K562 (cell line): ENCODE data around the gene POLN. TPM values are rescaled to one million over a fixed set of nuclear protein-coding genes. Genes with fewer than 3 reads are reported as not detected.

ENCODE experiments used
- ATAC-seq: fragments of 200-7000 bp; cut with Tn5 transposase; 3 replicates; pipeline ENCODE4 v1.9.1; 2020; ENCODE audit warnings: moderate library complexity
- BruUV-seq: library from RNA; stranded (reverse); fragments of 400-500 nt; replicated peaks from 2 replicates; lab custom pipeline; 2021; lab: Mats Ljungman, UMichigan
- CTCF ChIA-PET: fragments of 300-600 bp; formaldehyde crosslinking; extraction: SDS; loops from one replicate; lab custom pipeline; 2021; ENCODE audit warnings: low intra/inter-chr PET ratio; lab: Yijun Ruan, JAX
- POLR2A ChIA-PET: fragments of 300-600, 350-650 bp; sonication (Branson Sonifier 250); formaldehyde crosslinking; extraction: SDS; loops from one replicate; lab custom pipeline; 2021; ENCODE audit warnings: antibody characterized with exemption, inconsistent platforms; lab: Yijun Ruan, JAX
- DNase-seq, 4 experiments: peaks; one replicate each; pipeline versions ENCODE4 v3.0.0 to v3.0.0-alpha.2; 2011 to 2018; ENCODE audit warnings: low spot score in 3 of 4, mixed read lengths in 3 of 4; ENCODE audit errors: extremely low read depth in 1 of 4
- FAIRE-seq: peaks from 2 replicates; lab custom pipeline; 2011; peaks lifted over from hg19 to GRCh38; lab: Jason Lieb, UNC
- H2AFZ ChIP-seq: 2 replicates; pipeline ENCODE4 v1.6.0; 2011; ENCODE audit warnings: low read depth, low read length, control low read depth, inconsistent platforms
- H3K27ac ChIP-seq: fragments of 200-600 bp; 3 replicates; pipeline ENCODE4 v1.8.0; 2011; ENCODE audit warnings: low read depth, mild to moderate bottlenecking, control low read depth, inconsistent platforms, low read length, moderate library complexity, mixed read lengths; ENCODE audit errors: extremely low read depth
- H3K27me3 ChIP-seq, 2 experiments: fragments of 300-600 bp in 1 of 2; 2 replicates in 1 of 2; 3 replicates in 1 of 2; pipeline versions ENCODE4 v1.6.0 to v1.8.0; 2011; ENCODE audit warnings: inconsistent platforms in 2 of 2, low read length in 2 of 2, mild to moderate bottlenecking in 1 of 2, mixed read lengths in 1 of 2, moderate library complexity in 1 of 2; ENCODE audit not compliant: control insufficient read depth in 2 of 2, insufficient read depth in 2 of 2
- H3K36me3 ChIP-seq: fragments of 300-600 bp; 3 replicates; pipeline ENCODE4 v1.8.0; 2011; ENCODE audit warnings: mild to moderate bottlenecking, low read length, inconsistent platforms; ENCODE audit not compliant: control insufficient read depth, insufficient read depth
- H3K4me1 ChIP-seq, 2 experiments: fragments of 200-600 bp in 1 of 2; replicated peaks in 1 of 2; 2 replicates in 1 of 2; 3 replicates in 1 of 2; pipeline versions ENCODE4 v1.5.1 to v1.8.0; 2011; ENCODE audit warnings: inconsistent platforms in 2 of 2, low read length in 2 of 2, mild to moderate bottlenecking in 1 of 2, mixed read lengths in 1 of 2, moderate library complexity in 1 of 2; ENCODE audit not compliant: control insufficient read depth in 2 of 2, insufficient read depth in 2 of 2
- H3K4me2 ChIP-seq: 2 replicates; pipeline ENCODE4 v1.6.1; 2011; ENCODE audit warnings: low read length, control low read depth, inconsistent platforms, mixed read lengths; ENCODE audit not compliant: insufficient read depth
- H3K4me3 ChIP-seq: fragments of 200-600 bp; sonication (generic), shearing (Covaris generic); 2 replicates; pipeline ENCODE4 v1.5.1; 2016; ENCODE audit warnings: control low read depth, inconsistent platforms
- H3K79me2 ChIP-seq: fragments of 200-600 bp; 3 replicates; pipeline ENCODE4 v1.8.0; 2011; ENCODE audit warnings: low read length, inconsistent platforms; ENCODE audit not compliant: control insufficient read depth, insufficient read depth
- H3K9ac ChIP-seq, 2 experiments: 2 replicates each; pipeline versions ENCODE4 v1.6.0 to v1.6.1; 2011; ENCODE audit warnings: low read depth in 2 of 2, low read length in 2 of 2, control low read depth in 1 of 2, inconsistent platforms in 1 of 2, mild to moderate bottlenecking in 1 of 2, mixed read lengths in 1 of 2; ENCODE audit not compliant: insufficient read depth in 1 of 2
- H3K9me1 ChIP-seq: one replicate; pipeline ENCODE4 v1.6.0; 2011; ENCODE audit warnings: inconsistent platforms, mild to moderate bottlenecking, low read length, moderate library complexity; ENCODE audit not compliant: control insufficient read depth, insufficient read depth
- H3K9me3 ChIP-seq: replicated peaks from 2 replicates; pipeline ENCODE4 v1.5.1; 2011; ENCODE audit warnings: low read depth, low read length, inconsistent platforms; ENCODE audit not compliant: control insufficient read depth, insufficient read depth
- H4K20me1 ChIP-seq: replicated peaks from 2 replicates; pipeline ENCODE4 v1.6.1; 2011; ENCODE audit warnings: low read length, inconsistent platforms, mixed read lengths; ENCODE audit not compliant: control insufficient read depth, insufficient read depth
- NR2F6 ChIP-seq: fragments of 450-650 bp; formaldehyde crosslinking; IDR thresholded peaks from 2 replicates; pipeline ENCODE4 v1.4.0; 2020; ENCODE audit warnings: mild to moderate bottlenecking
- ZNF134 ChIP-seq: fragments of 250-450 bp; sonication (Bioruptor Pico); conservative IDR thresholded peaks from 2 replicates; pipeline ENCODE4 v1.4.0; 2020
- ZNF764 ChIP-seq: fragments of 250-450 bp; sonication (Bioruptor Pico); IDR thresholded peaks from 2 replicates; pipeline ENCODE4 v1.4.0; 2020; ENCODE audit warnings: low read depth, mild to moderate bottlenecking, moderate library complexity
- ZNF77 ChIP-seq: fragments of 250-450 bp; sonication (Bioruptor Pico); IDR thresholded peaks from 2 replicates; pipeline ENCODE4 v1.5.0; 2020
- ZNF830 ChIP-seq: fragments of 250-450 bp; sonication (Bioruptor Pico); IDR thresholded peaks from 2 replicates; pipeline ENCODE4 v1.5.0; 2021; ENCODE audit warnings: mild to moderate bottlenecking
- WGBS: fragments of 100-300 bp; shearing (Covaris generic); methylation state at CpG from one replicate; pipeline ENCODE4 v1.1.6; 2016; ENCODE audit warnings: low coverage, mixed read lengths; ENCODE audit not compliant: insufficient coverage; ENCODE audit errors: missing lambda C conversion rate; 5-methylcytosine and 5-hydroxymethylcytosine counted together
- in situ Hi-C: fragments of 300-500 bp; cut with MboI; formaldehyde crosslinking; loops from 4 replicates; pipeline ENCODE4 v1.15.0; 2018; ENCODE audit warnings: inconsistent platforms, mixed read lengths
- intact Hi-C: fragments of 100-400 bp; cut with micrococcal nuclease; formaldehyde crosslinking; loops from 2 replicates; pipeline ENCODE4 v1.14.2; 2022
- polyA plus RNA-seq, 8 experiments: library from polyadenylated mRNA; depleted of rRNA in 4 of 8; stranded (reverse) in 5 of 8; unstranded in 3 of 8; fragments of >200 nt; fragmentation: Nextera tagmentation in 2 of 8; fragmentation: Illumina TruSeq in 1 of 8; extraction: Ambion mirVana in 2 of 8; extraction: Trizol in 1 of 8; gene quantifications; 2 replicates each; pipeline versions ENCODE4 v1.2.1 to v1.2.3, GENCODE V29; 2011 to 2014; ENCODE audit warnings: inconsistent platforms in 1 of 8, missing spikeins in 1 of 8
- total RNA-seq, 7 experiments: library from RNA; depleted of rRNA in 6 of 7; stranded (reverse); fragments of >200 nt in 6 of 7; fragmentation: Illumina TruSeq in 2 of 7; extraction: Trizol in 2 of 7; gene quantifications; 2 replicates each; pipeline versions ENCODE4 v1.2.1 to v1.2.3, GENCODE V29; 2011 to 2021; ENCODE audit warnings: low replicate concordance in 1 of 7
- TF ChIP-seq, protein P1 (sequence below): sonication (generic); formaldehyde crosslinking; IDR thresholded peaks from 2 replicates; pipeline ENCODE4 v1.8.0; 2023; ENCODE audit warnings: mild to moderate bottlenecking, missing genetic modification reagents

POLN gene
- total and polyA plus RNA-seq, 9 of the 15 experiments (the other 6 are each of a cell fraction or from before 2014, with no cell fraction given): 0.08 to 0.91 (median 0.32) TPM

DNA sequence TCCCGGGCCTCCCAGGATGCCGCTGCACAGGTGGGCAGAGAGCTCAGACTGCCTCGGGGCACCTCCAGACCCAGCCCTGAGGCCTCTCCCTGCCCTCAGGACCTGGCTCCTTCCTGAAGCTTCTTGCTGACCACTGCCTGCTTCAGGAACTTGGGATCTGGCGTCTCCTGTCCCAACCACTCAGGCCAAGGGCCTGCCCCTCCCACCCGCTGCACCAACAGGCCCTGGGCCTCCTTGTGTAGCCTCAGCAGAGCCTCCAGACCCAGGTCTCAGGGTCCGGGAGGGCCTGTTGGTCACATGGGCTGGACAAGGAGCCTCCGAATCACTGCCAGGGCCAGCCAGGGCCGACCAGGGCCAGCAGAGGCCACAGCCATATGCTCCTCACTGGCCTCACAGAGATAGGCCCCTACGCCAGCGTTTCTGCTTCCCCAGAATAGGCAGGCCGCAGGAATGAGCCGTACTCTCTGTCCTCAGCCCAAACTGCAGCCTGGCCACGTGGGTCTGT, 17.2 kb upstream of the POLN start:
- Histone ChIP-seq H3K27me3 (no peaks in the 10 kb centered on the region), H3K9me1 (no peaks in the 10 kb centered on the region), H4K20me1 (no peaks in the 10 kb centered on the region), H3K36me3 (no peaks in the 10 kb centered on the region), H2AFZ (no peak overlapping the region), H3K4me3 (no peak overlapping the region), H3K9ac (peak overlapping the region in 1 of 2 experiments; percentile 65; a peak in 2 of 4 replicates), H3K9me3 (no peaks in the 10 kb centered on the region), H3K79me2 (peaks cover 5% of the 10 kb centered on the region; the same call in 1 of the 3 replicates), H3K4me1 (peaks cover 9 to 72% of the 10 kb centered on the region in 2 experiments; a peak in 4 of 5 replicates), H3K4me2 (no peak overlapping the region), H3K27ac (no peak overlapping the region)
- in situ Hi-C loops: no loop called here
- no TSS peak for BruUV-seq
- no peak for FAIRE-seq
- no peak for TF ChIP-seq ZNF830 (CRISPR knock-in tag)
- TF ChIP-seq NR2F6 (CRISPR knock-in tag): no peak
- TF ChIP-seq, protein P1, sequence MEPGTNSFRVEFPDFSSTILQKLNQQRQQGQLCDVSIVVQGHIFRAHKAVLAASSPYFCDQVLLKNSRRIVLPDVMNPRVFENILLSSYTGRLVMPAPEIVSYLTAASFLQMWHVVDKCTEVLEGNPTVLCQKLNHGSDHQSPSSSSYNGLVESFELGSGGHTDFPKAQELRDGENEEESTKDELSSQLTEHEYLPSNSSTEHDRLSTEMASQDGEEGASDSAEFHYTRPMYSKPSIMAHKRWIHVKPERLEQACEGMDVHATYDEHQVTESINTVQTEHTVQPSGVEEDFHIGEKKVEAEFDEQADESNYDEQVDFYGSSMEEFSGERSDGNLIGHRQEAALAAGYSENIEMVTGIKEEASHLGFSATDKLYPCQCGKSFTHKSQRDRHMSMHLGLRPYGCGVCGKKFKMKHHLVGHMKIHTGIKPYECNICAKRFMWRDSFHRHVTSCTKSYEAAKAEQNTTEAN: no peak
- no peak for TF ChIP-seq ZNF134 (CRISPR knock-in tag)
- no peak for TF ChIP-seq ZNF77 (CRISPR knock-in tag)
- no peak for TF ChIP-seq ZNF764 (CRISPR knock-in tag)
- ChIA-PET CTCF (no interaction called here), POLR2A (interaction anchor here (1.8 to 2.3 kb wide), 2 partner anchors 9 to 11 kb away, joined by 7 to 10 read pairs; no protein-coding TSS in a partner anchor)
- intact Hi-C loops: no loop called here
- no peak for ATAC-seq
- 73% methylated on average over 11 of the region's 13 CpGs for WGBS
- no peak for DNase-seq
